WTC11 (cell line): Measurements from ENCODE around the gene GAB2. TPM values are rescaled to one million over a fixed set of nuclear protein-coding genes. Genes with fewer than 3 reads are reported as not detected.

ENCODE experiments used
- ATAC-seq: fragments of 200-7000 bp; cut with Tn5 transposase; 2 replicates; pipeline ENCODE4 v1.10.0; 2021; ENCODE audit warnings: mild to moderate bottlenecking, moderate library complexity
- CTCF ChIA-PET: fragments of 300-600 bp; sonication (Branson Sonifier 250); formaldehyde crosslinking; loops from one replicate; lab custom pipeline; 2021; ENCODE audit warnings: antibody characterized with exemption; lab: Charles Lee
- POLR2A ChIA-PET: fragments of 350-600 bp; sonication (Branson Sonifier 250); formaldehyde crosslinking; loops from one replicate; lab custom pipeline; 2021; ENCODE audit warnings: antibody characterized with exemption; lab: Charles Lee
- DNase-seq: peaks from one replicate; pipeline ENCODE4 v3.0.0; 2021; ENCODE audit warnings: low spot score
- H3K27ac Mint-ChIP-seq: 2 replicates; pipeline ENCODE4 v1.8.0; 2021; ENCODE audit warnings: mixed read lengths
- H3K27me3 Mint-ChIP-seq: 2 replicates; pipeline ENCODE4 v1.8.0; 2021; ENCODE audit warnings: low read depth, mild to moderate bottlenecking, moderate library complexity, mixed read lengths
- H3K36me3 Mint-ChIP-seq: 2 replicates; pipeline ENCODE4 v1.8.0; 2021; ENCODE audit warnings: mixed read lengths
- H3K4me1 Mint-ChIP-seq: 2 replicates; pipeline ENCODE4 v1.8.0; 2022; ENCODE audit warnings: mixed read lengths
- H3K4me3 Mint-ChIP-seq: 2 replicates; pipeline ENCODE4 v1.8.0; 2021; ENCODE audit warnings: mild to moderate bottlenecking, moderate library complexity, mixed read lengths
- H3K9me3 Mint-ChIP-seq: 2 replicates; pipeline ENCODE4 v1.8.0; 2021; ENCODE audit warnings: mixed read lengths
- CREM ChIP-seq: sonication (generic); formaldehyde crosslinking; IDR thresholded peaks from 2 replicates; pipeline ENCODE4 v1.8.1; 2022; ENCODE audit warnings: mild to moderate bottlenecking, missing genetic modification reagents, moderate library complexity
- ESRRA ChIP-seq: sonication (generic); formaldehyde crosslinking; IDR thresholded peaks from 2 replicates; pipeline ENCODE4 v1.8.1; 2022; ENCODE audit warnings: mild to moderate bottlenecking, missing genetic modification reagents, borderline replicate concordance
- FOXP1 ChIP-seq: sonication (generic); formaldehyde crosslinking; IDR thresholded peaks from 2 replicates; pipeline ENCODE4 v1.8.0; 2022; ENCODE audit warnings: missing genetic modification reagents, mild to moderate bottlenecking, moderate library complexity, borderline replicate concordance
- IRF2 ChIP-seq: sonication (generic); formaldehyde crosslinking; IDR thresholded peaks from 2 replicates; pipeline ENCODE4 v1.8.0; 2022; ENCODE audit warnings: low read depth, missing genetic modification reagents, borderline replicate concordance
- JAZF1 ChIP-seq: fragments of 250-450 bp; sonication (Bioruptor Pico); IDR thresholded peaks from 2 replicates; pipeline ENCODE4 v1.9.0; 2021; ENCODE audit warnings: moderate library complexity, mild to moderate bottlenecking, inconsistent platforms
- NFATC4 ChIP-seq: fragments of 250-450 bp; sonication (Bioruptor Pico); IDR thresholded peaks from 2 replicates; pipeline ENCODE4 v1.9.0; 2021; ENCODE audit warnings: mild to moderate bottlenecking
- NFE2L1 ChIP-seq: sonication (generic); formaldehyde crosslinking; IDR thresholded peaks from 2 replicates; pipeline ENCODE4 v1.8.1; 2023; ENCODE audit warnings: missing genetic modification reagents
- NR3C1 ChIP-seq: sonication (generic); formaldehyde crosslinking; conservative IDR thresholded peaks from 2 replicates; pipeline ENCODE4 v1.8.1; 2023; ENCODE audit warnings: low read depth, mild to moderate bottlenecking, missing genetic modification reagents
- RELA ChIP-seq: sonication (generic); formaldehyde crosslinking; IDR thresholded peaks from 2 replicates; pipeline ENCODE4 v1.8.1; 2022; ENCODE audit warnings: missing genetic modification reagents, mild to moderate bottlenecking, borderline replicate concordance
- ZNF138 ChIP-seq: sonication (generic); formaldehyde crosslinking; conservative IDR thresholded peaks from 2 replicates; pipeline ENCODE4 v1.8.1; 2022; ENCODE audit warnings: mild to moderate bottlenecking, moderate library complexity, missing genetic modification reagents
- ZNF416 ChIP-seq: fragments of 250-450 bp; sonication (Bioruptor Pico); IDR thresholded peaks from 2 replicates; pipeline ENCODE4 v1.9.0; 2021; ENCODE audit warnings: mild to moderate bottlenecking, inconsistent platforms
- ZNF671 ChIP-seq: fragments of 250-450 bp; sonication (Bioruptor Pico); IDR thresholded peaks from 2 replicates; pipeline ENCODE4 v1.8.0; 2021; ENCODE audit warnings: mild to moderate bottlenecking
- total RNA-seq: library from RNA; stranded (reverse); gene quantifications from 3 replicates; pipeline ENCODE4 v1.2.3, GENCODE V29; 2021
- TF ChIP-seq, protein P1 (sequence below): sonication (generic); formaldehyde crosslinking; IDR thresholded peaks from 2 replicates; pipeline ENCODE4 v1.8.0; 2023; ENCODE audit warnings: missing genetic modification reagents, mild to moderate bottlenecking, borderline replicate concordance
- TF ChIP-seq, protein P2 (sequence below): sonication (generic); formaldehyde crosslinking; conservative IDR thresholded peaks from 2 replicates; pipeline ENCODE4 v1.8.1; 2023; ENCODE audit warnings: mild to moderate bottlenecking, low read depth, missing genetic modification reagents, moderate library complexity
- TF ChIP-seq, protein P3 (sequence below): fragments of 200-600 bp; IDR thresholded peaks from 2 replicates; pipeline ENCODE4 v1.8.0; 2022; ENCODE audit warnings: antibody characterized with exemption
- TF ChIP-seq, protein P4 (sequence below): fragments of 250-450 bp; sonication (Bioruptor Pico); IDR thresholded peaks from 2 replicates; pipeline ENCODE4 v1.9.0; 2021; ENCODE audit warnings: mild to moderate bottlenecking, borderline replicate concordance
- TF ChIP-seq, protein P5 (sequence below): sonication (generic); formaldehyde crosslinking; conservative IDR thresholded peaks from 2 replicates; pipeline ENCODE4 v1.8.1; 2022; ENCODE audit warnings: mild to moderate bottlenecking, missing genetic modification reagents
- TF ChIP-seq, protein P6 (sequence below): sonication (generic); formaldehyde crosslinking; IDR thresholded peaks from 2 replicates; pipeline ENCODE4 v1.8.1; 2023; ENCODE audit warnings: mild to moderate bottlenecking, missing genetic modification reagents

GAB2 gene
- total RNA-seq, 1 experiment from 2014 or later, result 10.6 TPM

DNA sequence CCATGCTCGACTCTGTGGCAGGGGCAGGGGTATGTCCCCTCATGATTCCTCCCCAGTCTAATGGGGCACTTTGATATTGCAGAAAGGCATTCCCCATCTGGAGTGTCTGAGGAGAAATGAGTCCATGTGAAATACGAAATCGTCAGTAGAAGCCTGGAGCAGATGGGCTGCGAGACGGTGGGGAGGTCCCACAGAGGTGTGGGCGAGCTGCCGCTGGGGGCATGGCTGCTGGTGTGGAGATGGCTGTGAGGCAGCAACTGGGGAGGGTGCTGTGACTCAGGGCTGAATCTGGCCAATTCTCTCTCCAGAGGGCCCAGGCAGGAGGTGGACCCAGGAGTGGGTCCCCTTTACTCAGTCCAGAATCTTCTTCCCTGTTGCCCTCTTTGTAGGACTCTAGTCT lies 240.4 kb downstream of the GAB2 start:
- Mint-ChIP-seq H3K4me1 (0 out of 2 replicates have a peak, but pooled peaks cover 3% of the 10 kb centered on the region), H3K9me3 (peaks cover 5% of the 10 kb centered on the region), H3K27me3 (no peaks in the 10 kb centered on the region), H3K27ac (no peak overlapping the region), H3K36me3 (peaks cover 4% of the 10 kb centered on the region; the same call in 1 of the 2 replicates), H3K4me3 (no peak overlapping the region)
- ATAC-seq (no peak), DNase-seq (no peak)
- ChIA-PET POLR2A (no interaction called here), CTCF (interaction anchor here (0.8 kb wide), 1 partner anchor 11 kb away, joined by 4 read pairs; the partner anchor contains the start of gene KCTD21)
- no peak for TF ChIP-seq ZNF138 (CRISPR knock-in tag)
- TF ChIP-seq, protein P1, sequence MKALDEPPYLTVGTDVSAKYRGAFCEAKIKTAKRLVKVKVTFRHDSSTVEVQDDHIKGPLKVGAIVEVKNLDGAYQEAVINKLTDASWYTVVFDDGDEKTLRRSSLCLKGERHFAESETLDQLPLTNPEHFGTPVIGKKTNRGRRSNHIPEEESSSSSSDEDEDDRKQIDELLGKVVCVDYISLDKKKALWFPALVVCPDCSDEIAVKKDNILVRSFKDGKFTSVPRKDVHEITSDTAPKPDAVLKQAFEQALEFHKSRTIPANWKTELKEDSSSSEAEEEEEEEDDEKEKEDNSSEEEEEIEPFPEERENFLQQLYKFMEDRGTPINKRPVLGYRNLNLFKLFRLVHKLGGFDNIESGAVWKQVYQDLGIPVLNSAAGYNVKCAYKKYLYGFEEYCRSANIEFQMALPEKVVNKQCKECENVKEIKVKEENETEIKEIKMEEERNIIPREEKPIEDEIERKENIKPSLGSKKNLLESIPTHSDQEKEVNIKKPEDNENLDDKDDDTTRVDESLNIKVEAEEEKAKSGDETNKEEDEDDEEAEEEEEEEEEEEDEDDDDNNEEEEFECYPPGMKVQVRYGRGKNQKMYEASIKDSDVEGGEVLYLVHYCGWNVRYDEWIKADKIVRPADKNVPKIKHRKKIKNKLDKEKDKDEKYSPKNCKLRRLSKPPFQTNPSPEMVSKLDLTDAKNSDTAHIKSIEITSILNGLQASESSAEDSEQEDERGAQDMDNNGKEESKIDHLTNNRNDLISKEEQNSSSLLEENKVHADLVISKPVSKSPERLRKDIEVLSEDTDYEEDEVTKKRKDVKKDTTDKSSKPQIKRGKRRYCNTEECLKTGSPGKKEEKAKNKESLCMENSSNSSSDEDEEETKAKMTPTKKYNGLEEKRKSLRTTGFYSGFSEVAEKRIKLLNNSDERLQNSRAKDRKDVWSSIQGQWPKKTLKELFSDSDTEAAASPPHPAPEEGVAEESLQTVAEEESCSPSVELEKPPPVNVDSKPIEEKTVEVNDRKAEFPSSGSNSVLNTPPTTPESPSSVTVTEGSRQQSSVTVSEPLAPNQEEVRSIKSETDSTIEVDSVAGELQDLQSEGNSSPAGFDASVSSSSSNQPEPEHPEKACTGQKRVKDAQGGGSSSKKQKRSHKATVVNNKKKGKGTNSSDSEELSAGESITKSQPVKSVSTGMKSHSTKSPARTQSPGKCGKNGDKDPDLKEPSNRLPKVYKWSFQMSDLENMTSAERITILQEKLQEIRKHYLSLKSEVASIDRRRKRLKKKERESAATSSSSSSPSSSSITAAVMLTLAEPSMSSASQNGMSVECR (CRISPR knock-in tag), result no peak
- no peak for TF ChIP-seq ZNF671 (CRISPR knock-in tag)
- TF ChIP-seq, protein P2, sequence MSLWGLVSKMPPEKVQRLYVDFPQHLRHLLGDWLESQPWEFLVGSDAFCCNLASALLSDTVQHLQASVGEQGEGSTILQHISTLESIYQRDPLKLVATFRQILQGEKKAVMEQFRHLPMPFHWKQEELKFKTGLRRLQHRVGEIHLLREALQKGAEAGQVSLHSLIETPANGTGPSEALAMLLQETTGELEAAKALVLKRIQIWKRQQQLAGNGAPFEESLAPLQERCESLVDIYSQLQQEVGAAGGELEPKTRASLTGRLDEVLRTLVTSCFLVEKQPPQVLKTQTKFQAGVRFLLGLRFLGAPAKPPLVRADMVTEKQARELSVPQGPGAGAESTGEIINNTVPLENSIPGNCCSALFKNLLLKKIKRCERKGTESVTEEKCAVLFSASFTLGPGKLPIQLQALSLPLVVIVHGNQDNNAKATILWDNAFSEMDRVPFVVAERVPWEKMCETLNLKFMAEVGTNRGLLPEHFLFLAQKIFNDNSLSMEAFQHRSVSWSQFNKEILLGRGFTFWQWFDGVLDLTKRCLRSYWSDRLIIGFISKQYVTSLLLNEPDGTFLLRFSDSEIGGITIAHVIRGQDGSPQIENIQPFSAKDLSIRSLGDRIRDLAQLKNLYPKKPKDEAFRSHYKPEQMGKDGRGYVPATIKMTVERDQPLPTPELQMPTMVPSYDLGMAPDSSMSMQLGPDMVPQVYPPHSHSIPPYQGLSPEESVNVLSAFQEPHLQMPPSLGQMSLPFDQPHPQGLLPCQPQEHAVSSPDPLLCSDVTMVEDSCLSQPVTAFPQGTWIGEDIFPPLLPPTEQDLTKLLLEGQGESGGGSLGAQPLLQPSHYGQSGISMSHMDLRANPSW, result no peak
- no peak for TF ChIP-seq FOXP1
- TF ChIP-seq JAZF1, result no peak
- TF ChIP-seq, protein P3, sequence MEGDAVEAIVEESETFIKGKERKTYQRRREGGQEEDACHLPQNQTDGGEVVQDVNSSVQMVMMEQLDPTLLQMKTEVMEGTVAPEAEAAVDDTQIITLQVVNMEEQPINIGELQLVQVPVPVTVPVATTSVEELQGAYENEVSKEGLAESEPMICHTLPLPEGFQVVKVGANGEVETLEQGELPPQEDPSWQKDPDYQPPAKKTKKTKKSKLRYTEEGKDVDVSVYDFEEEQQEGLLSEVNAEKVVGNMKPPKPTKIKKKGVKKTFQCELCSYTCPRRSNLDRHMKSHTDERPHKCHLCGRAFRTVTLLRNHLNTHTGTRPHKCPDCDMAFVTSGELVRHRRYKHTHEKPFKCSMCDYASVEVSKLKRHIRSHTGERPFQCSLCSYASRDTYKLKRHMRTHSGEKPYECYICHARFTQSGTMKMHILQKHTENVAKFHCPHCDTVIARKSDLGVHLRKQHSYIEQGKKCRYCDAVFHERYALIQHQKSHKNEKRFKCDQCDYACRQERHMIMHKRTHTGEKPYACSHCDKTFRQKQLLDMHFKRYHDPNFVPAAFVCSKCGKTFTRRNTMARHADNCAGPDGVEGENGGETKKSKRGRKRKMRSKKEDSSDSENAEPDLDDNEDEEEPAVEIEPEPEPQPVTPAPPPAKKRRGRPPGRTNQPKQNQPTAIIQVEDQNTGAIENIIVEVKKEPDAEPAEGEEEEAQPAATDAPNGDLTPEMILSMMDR, result no peak
- no peak for TF ChIP-seq NR3C1 (CRISPR knock-in tag)
- TF ChIP-seq, protein P4, sequence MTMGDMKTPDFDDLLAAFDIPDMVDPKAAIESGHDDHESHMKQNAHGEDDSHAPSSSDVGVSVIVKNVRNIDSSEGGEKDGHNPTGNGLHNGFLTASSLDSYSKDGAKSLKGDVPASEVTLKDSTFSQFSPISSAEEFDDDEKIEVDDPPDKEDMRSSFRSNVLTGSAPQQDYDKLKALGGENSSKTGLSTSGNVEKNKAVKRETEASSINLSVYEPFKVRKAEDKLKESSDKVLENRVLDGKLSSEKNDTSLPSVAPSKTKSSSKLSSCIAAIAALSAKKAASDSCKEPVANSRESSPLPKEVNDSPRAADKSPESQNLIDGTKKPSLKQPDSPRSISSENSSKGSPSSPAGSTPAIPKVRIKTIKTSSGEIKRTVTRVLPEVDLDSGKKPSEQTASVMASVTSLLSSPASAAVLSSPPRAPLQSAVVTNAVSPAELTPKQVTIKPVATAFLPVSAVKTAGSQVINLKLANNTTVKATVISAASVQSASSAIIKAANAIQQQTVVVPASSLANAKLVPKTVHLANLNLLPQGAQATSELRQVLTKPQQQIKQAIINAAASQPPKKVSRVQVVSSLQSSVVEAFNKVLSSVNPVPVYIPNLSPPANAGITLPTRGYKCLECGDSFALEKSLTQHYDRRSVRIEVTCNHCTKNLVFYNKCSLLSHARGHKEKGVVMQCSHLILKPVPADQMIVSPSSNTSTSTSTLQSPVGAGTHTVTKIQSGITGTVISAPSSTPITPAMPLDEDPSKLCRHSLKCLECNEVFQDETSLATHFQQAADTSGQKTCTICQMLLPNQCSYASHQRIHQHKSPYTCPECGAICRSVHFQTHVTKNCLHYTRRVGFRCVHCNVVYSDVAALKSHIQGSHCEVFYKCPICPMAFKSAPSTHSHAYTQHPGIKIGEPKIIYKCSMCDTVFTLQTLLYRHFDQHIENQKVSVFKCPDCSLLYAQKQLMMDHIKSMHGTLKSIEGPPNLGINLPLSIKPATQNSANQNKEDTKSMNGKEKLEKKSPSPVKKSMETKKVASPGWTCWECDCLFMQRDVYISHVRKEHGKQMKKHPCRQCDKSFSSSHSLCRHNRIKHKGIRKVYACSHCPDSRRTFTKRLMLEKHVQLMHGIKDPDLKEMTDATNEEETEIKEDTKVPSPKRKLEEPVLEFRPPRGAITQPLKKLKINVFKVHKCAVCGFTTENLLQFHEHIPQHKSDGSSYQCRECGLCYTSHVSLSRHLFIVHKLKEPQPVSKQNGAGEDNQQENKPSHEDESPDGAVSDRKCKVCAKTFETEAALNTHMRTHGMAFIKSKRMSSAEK (CRISPR knock-in tag), result no peak
- TF ChIP-seq ZNF416 (CRISPR knock-in tag), result no peak
- TF ChIP-seq ESRRA (CRISPR knock-in tag), result no peak
- no peak for TF ChIP-seq IRF2 (CRISPR knock-in tag)
- no peak for TF ChIP-seq NFE2L1 (CRISPR knock-in tag)
- no peak for TF ChIP-seq NFATC4 (CRISPR knock-in tag)
- no peak for TF ChIP-seq CREM (CRISPR knock-in tag)
- TF ChIP-seq RELA (CRISPR knock-in tag), result no peak
- TF ChIP-seq, protein P5, sequence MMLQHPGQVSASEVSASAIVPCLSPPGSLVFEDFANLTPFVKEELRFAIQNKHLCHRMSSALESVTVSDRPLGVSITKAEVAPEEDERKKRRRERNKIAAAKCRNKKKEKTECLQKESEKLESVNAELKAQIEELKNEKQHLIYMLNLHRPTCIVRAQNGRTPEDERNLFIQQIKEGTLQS (CRISPR knock-in tag), result no peak
- TF ChIP-seq, protein P6, sequence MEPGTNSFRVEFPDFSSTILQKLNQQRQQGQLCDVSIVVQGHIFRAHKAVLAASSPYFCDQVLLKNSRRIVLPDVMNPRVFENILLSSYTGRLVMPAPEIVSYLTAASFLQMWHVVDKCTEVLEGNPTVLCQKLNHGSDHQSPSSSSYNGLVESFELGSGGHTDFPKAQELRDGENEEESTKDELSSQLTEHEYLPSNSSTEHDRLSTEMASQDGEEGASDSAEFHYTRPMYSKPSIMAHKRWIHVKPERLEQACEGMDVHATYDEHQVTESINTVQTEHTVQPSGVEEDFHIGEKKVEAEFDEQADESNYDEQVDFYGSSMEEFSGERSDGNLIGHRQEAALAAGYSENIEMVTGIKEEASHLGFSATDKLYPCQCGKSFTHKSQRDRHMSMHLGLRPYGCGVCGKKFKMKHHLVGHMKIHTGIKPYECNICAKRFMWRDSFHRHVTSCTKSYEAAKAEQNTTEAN, result no peak
